K562 (cell line): ENCODE data around the gene PPHLN1. TPM values are rescaled to one million over a fixed set of nuclear protein-coding genes. Genes with fewer than 3 reads are reported as not detected.

Source experiments
- ATF6 ChIP-seq: sonication (generic); formaldehyde crosslinking; IDR thresholded peaks from 2 replicates; pipeline ENCODE4 v1.4.0; 2020; ENCODE audit warnings: mild to moderate bottlenecking, missing genetic modification reagents
- C11orf30 ChIP-seq: fragments of 450-650 bp; IDR thresholded peaks from 2 replicates; pipeline ENCODE4 v1.6.1; 2016; ENCODE audit warnings: low read depth, mild to moderate bottlenecking
- CBFB ChIP-seq: sonication (generic); formaldehyde crosslinking; IDR thresholded peaks from 2 replicates; pipeline ENCODE4 v1.4.0; 2020; ENCODE audit warnings: mild to moderate bottlenecking, missing genetic modification reagents
- CSDE1 ChIP-seq, 2 experiments: fragments of 450-650 bp; IDR thresholded peaks; 2 replicates each; pipeline ENCODE4 v1.6.1; 2016; ENCODE audit warnings: mild to moderate bottlenecking in 1 of 2
- E2F3 ChIP-seq: fragments of 250-450 bp; sonication (Bioruptor Pico); IDR thresholded peaks from 2 replicates; pipeline ENCODE4 v1.4.0; 2020; ENCODE audit warnings: mild to moderate bottlenecking
- FIP1L1 ChIP-seq: fragments of 200-400 bp; formaldehyde crosslinking; IDR thresholded peaks from 2 replicates; pipeline ENCODE4 v1.6.1; 2018; ENCODE audit warnings: mild to moderate bottlenecking, low read depth, low read length; ENCODE audit not compliant: poor library complexity, severe bottlenecking
- IRF9 ChIP-seq: fragments of 450-650 bp; IDR thresholded peaks from 2 replicates; pipeline ENCODE4 v1.6.1; 2016; ENCODE audit warnings: missing biosample characterization, missing genetic modification characterization
- KAT2B ChIP-seq: IDR thresholded peaks from one replicate; pipeline ENCODE4 v1.6.1; 2012; ENCODE audit warnings: low read depth, mild to moderate bottlenecking, control low read depth, inconsistent platforms, low read length, moderate library complexity
- KLF10 ChIP-seq: fragments of 250-450 bp; sonication (Bioruptor Pico); IDR thresholded peaks from 2 replicates; pipeline ENCODE4 v1.6.1; 2021; ENCODE audit warnings: matching md5 sums
- MAFK ChIP-seq: IDR thresholded peaks from 2 replicates; pipeline ENCODE4 v1.6.1; 2011; ENCODE audit warnings: low read length, improper control_type of control experiment
- MLLT1 ChIP-seq, 2 experiments: fragments of 450-650 bp; IDR thresholded peaks; 2 replicates each; pipeline ENCODE4 v1.6.1; 2016
- PBX2 ChIP-seq, 2 experiments: IDR thresholded peaks in 1 of 2; conservative IDR thresholded peaks in 1 of 2; 2 replicates each; pipeline ENCODE4 v1.6.1; 2016; ENCODE audit warnings: low read depth in 2 of 2, mild to moderate bottlenecking in 1 of 2, missing compliant biosample characterization in 1 of 2, missing genetic modification characterization in 1 of 2, moderate library complexity in 1 of 2
- POLR2H ChIP-seq: IDR thresholded peaks from 2 replicates; pipeline ENCODE4 v1.6.1; 2016; ENCODE audit warnings: missing genetic modification characterization, low read depth, mild to moderate bottlenecking, control low read depth, missing compliant biosample characterization, moderate library complexity
- RBM14 ChIP-seq: fragments of 200-400 bp; formaldehyde crosslinking; IDR thresholded peaks from 2 replicates; pipeline ENCODE4 v1.6.1; 2018; ENCODE audit warnings: low read depth, mild to moderate bottlenecking, low read length, moderate library complexity, borderline replicate concordance; ENCODE audit not compliant: insufficient read depth
- TEAD4 ChIP-seq, 2 experiments: sonication (generic) in 1 of 2; formaldehyde crosslinking in 1 of 2; IDR thresholded peaks; 2 replicates each; pipeline versions ENCODE4 v1.6.1 to v1.8.0; 2012 to 2022; ENCODE audit warnings: borderline replicate concordance in 1 of 2, inconsistent platforms in 1 of 2, low read length in 1 of 2, mild to moderate bottlenecking in 1 of 2, missing genetic modification reagents in 1 of 2
- YBX1 ChIP-seq: fragments of 450-650 bp; IDR thresholded peaks from 2 replicates; pipeline ENCODE4 v1.7.1; 2016; ENCODE audit warnings: mild to moderate bottlenecking
- ZNF280A ChIP-seq: fragments of 450-650 bp; IDR thresholded peaks from 2 replicates; pipeline ENCODE4 v1.6.1; 2018; ENCODE audit warnings: mild to moderate bottlenecking, low read depth; ENCODE audit not compliant: partially characterized antibody
- ZNF699 ChIP-seq: fragments of 250-450 bp; sonication (Bioruptor Pico); IDR thresholded peaks from 2 replicates; pipeline ENCODE4 v1.8.0; 2021; ENCODE audit warnings: mild to moderate bottlenecking, moderate library complexity; ENCODE audit not compliant: insufficient replicate concordance
- polyA plus RNA-seq, 8 experiments: library from polyadenylated mRNA; depleted of rRNA in 4 of 8; stranded (reverse) in 5 of 8; unstranded in 3 of 8; fragments of >200 nt; fragmentation: Nextera tagmentation in 2 of 8; fragmentation: Illumina TruSeq in 1 of 8; extraction: Ambion mirVana in 2 of 8; extraction: Trizol in 1 of 8; gene quantifications; 2 replicates each; pipeline versions ENCODE4 v1.2.1 to v1.2.3, GENCODE V29; 2011 to 2014; ENCODE audit warnings: inconsistent platforms in 1 of 8, missing spikeins in 1 of 8
- total RNA-seq, 7 experiments: library from RNA; depleted of rRNA in 6 of 7; stranded (reverse); fragments of >200 nt in 6 of 7; fragmentation: Illumina TruSeq in 2 of 7; extraction: Trizol in 2 of 7; gene quantifications; 2 replicates each; pipeline versions ENCODE4 v1.2.1 to v1.2.3, GENCODE V29; 2011 to 2021; ENCODE audit warnings: low replicate concordance in 1 of 7

Gene PPHLN1
- total and polyA plus RNA-seq, 9 of the 15 experiments (the other 6 are each of a cell fraction or from before 2014, with no cell fraction given) = 66.3 to 112 (median 93.6) TPM

GRCh38 chr12:42482748-42483520, 157.0 kb downstream of the PPHLN1 start (continued):
- TF ChIP-seq ATF6 = no peak
- no peak for TF ChIP-seq MLLT1 (IDR thresholded peaks at IDR 0.05)
- no peak for TF ChIP-seq KAT2B
- TF ChIP-seq C11orf30 = no peak
- no peak for TF ChIP-seq RBM14
- TF ChIP-seq KLF10 = no peak
- no peak for TF ChIP-seq TEAD4 (IDR thresholded peaks at IDR 0.05; ENCODE audit: low read length)
- no peak for TF ChIP-seq TEAD4 (CRISPR knock-in tag; IDR thresholded peaks at IDR 0.05; ENCODE audit: borderline replicate concordance)
- no peak for TF ChIP-seq CBFB (CRISPR knock-in tag)
- TF ChIP-seq CSDE1 (IDR thresholded peaks at IDR 0.05) = no peak
- TF ChIP-seq ZNF280A = no peak
- no peak for TF ChIP-seq ZNF699 (CRISPR knock-in tag)
- TF ChIP-seq FIP1L1 = no peak
- TF ChIP-seq MAFK = no peak
- no peak for TF ChIP-seq E2F3 (CRISPR knock-in tag)
- TF ChIP-seq PBX2 (CRISPR knock-in tag; IDR thresholded peaks at IDR 0.05; ENCODE audit: low read depth) = no peak
- no peak for TF ChIP-seq PBX2 (tag; conservative IDR thresholded peaks at IDR 0.05; ENCODE audit: low read depth)
- no peak for TF ChIP-seq YBX1
- no peak for TF ChIP-seq IRF9
- no peak for TF ChIP-seq POLR2H (tag)
